Loucy (cell line): ENCODE data around the gene SPRR3.

ENCODE experiments used
- EZH2phosphoT487 ChIP-seq: fragments of 200-600 bp; IDR thresholded peaks from 2 replicates; pipeline ENCODE4 v1.6.1; 2018; ENCODE audit warnings: antibody characterized with exemption, mild to moderate bottlenecking, moderate library complexity, borderline replicate concordance
- TF ChIP-seq, protein P1 (sequence below): fragments of 200-600 bp; sonication (generic); conservative IDR thresholded peaks from 2 replicates; pipeline ENCODE4 v1.5.1; 2014; ENCODE audit warnings: mild to moderate bottlenecking, antibody characterized with exemption, low read length

DNA sequence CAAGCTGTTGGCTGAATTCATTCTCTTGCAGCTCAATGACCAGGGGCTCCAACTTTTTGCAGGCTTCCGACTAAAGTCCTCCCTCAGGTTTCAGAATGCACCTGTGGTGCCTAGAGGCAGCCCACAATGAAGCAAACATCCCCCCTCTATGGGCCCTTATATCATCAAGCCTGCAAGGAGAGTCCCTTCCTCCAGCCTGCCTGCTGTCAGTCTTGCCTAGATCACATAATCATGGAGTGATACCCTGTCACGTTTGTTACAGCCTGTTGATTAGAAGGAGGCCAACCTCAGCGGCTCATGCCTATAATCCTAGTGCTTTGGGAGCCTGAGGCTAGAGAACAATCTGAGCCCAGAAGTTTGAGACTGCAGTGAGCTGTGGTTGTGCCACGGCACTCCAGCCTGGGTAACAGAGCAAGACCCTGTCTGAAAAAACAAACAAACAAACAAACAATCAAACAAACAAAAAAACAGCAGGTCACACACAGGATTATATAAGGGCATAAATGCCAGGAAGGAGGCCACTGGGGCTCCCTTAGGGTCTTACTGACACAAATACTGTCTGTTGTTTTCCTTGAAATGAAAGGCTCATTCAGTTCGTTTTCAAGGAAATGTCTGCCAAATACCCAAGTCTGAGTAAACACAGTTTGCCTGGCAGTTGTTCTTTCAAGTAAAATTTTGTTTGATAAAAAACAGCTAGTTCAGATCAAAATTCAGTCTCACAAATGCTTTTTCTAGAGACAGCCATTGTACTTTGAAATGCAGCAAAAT lies 4.7 kb upstream of the SPRR3 start:
- TF ChIP-seq, protein P1, sequence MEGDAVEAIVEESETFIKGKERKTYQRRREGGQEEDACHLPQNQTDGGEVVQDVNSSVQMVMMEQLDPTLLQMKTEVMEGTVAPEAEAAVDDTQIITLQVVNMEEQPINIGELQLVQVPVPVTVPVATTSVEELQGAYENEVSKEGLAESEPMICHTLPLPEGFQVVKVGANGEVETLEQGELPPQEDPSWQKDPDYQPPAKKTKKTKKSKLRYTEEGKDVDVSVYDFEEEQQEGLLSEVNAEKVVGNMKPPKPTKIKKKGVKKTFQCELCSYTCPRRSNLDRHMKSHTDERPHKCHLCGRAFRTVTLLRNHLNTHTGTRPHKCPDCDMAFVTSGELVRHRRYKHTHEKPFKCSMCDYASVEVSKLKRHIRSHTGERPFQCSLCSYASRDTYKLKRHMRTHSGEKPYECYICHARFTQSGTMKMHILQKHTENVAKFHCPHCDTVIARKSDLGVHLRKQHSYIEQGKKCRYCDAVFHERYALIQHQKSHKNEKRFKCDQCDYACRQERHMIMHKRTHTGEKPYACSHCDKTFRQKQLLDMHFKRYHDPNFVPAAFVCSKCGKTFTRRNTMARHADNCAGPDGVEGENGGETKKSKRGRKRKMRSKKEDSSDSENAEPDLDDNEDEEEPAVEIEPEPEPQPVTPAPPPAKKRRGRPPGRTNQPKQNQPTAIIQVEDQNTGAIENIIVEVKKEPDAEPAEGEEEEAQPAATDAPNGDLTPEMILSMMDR = no peak
- TF ChIP-seq EZH2phosphoT487 = no peak
